NCI-H524 (cell line): Measurements from ENCODE around the gene JMJD6.
"Not testable (repeated sequence)": the region's sequence is repeated elsewhere in the genome, so short reads cannot be mapped to it uniquely, and the experiment has no call there.

Experiments
- DNase-seq, 2 experiments: peaks; one replicate each; lab custom pipeline; 2025; lab: John Stamatoyannopoulos, UW

The JMJD6 gene

DNA sequence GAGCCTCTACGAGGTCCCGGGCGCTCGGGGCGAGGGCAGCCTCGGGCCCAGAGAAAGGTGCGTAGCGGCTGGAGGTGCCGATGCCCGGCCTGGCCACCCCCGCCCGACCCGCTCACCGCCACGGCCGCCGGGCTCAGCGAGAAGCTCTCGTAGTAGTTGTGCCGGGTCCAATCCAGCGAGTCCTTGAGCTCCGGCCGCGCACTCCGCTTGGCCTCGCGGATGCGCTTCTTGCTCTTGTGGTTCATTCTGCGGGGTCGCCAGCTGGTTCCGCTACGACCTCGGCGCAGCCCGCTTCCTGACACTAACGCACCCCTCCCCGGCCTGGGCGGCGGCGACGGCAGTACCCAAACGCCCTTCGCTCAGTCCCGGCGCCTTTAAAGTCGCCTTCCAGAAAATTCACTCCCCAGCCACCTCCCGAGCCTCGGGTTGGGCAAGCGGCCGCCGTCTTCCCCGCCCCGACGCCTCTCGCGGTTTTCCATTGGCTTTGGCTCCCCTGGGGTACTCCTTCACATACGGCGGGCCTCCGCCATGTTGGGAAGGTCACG is at the start of gene JMJD6:
TSS of gene JMJD6 (minus strand) at position 376 of the 545 bp plus-strand sequence. CDS start at position 245, 131 bp downstream.
- peak; percentile 99 for DNase-seq

DNA sequence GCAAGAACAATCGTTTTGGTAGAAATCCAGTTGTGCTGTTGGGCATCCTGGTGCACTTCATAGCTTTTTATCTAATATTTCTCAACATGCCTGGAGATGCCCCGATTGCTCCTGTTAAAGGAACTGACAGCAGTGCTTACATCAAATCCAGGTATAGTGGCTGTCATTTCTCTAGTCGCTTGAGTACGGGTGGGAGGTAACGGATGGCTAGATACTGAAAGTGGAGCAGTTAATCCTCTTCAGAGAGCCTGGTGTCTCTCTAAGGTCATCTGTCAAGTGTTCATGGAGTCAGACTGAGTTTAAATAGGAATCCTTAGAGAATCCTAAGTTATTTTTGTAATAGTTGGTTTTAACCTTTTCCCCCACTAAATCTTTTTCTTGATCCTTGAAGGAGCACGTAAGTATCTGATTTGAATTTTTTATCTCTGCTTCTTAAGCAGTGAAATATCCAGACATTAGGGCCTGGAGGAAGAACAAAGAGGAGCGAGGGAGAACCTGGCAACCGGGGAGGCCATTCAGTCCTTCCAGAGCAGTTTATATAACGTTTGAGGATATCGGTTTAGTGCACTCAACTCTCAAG is 48.7 kb upstream of the JMJD6 start:
- DNase-seq, result peak in 1 of 2 experiments; percentile 26

DNA sequence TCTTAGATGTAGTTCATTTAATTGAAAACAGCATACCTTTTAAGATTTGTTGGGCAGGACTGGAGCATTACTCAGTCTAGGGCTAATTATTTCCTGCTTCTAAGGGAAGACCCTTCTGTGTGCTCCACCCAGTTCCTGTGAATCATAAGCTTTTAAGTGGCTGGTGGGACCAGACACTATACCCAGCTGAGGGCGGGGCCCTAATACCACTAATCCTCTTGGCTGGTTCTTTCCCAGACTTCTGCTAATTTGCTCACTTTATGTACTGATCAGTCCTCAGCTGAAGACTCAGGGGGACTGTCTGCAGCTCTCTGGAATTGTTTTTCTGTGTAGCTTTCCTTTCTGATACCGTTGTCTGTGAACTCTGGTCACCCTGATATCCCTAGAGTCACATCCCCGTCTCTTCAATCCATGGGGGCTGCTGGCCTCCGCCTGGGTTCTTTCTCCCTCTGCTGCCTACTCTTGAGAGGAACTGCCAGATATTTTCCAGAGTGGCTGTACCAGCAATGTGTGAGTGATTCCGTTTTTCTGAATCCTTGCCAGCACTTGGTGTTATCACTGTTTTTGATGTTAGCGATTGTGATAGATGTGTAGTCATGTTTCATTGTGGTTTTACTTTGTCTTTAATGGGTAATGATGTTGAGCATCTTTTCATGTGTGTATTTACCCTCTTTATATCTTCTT is 46.6 kb upstream of the JMJD6 start:
- peak; percentile 96 to 97 for DNase-seq

GRCh38 chr17:76758570-76758969 is 32.2 kb upstream of the JMJD6 start:
- DNase-seq, result no peak

DNA sequence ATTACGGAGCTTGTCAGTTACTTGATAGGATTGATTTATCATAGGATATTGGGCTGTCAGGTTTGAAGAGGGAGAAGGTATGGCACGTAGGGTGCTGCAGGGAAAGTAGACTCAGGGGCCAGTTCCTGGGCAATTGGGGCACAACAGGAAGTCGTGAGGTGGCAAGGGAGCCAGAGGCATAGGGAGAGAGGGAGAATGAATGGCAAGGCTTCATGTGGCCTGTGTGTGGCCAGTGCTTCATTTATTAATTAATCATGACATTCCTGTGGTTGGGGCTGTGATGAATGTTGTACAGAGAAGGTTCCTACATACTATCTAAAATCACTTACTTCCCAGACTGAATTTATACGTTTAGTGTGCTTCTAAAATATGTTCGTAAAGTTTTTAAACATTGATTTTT is 30.9 kb upstream of the JMJD6 start:
- DNase-seq, result no peak

- peak; percentile 30 to 71 for DNase-seq
These were observed 28.9 kb upstream of the JMJD6 start for GRCh38 chr17:76755285-76755684.

- no peak for DNase-seq
These were observed 26.9 kb upstream of the JMJD6 start for GRCh38 chr17:76753061-76753961.

DNA sequence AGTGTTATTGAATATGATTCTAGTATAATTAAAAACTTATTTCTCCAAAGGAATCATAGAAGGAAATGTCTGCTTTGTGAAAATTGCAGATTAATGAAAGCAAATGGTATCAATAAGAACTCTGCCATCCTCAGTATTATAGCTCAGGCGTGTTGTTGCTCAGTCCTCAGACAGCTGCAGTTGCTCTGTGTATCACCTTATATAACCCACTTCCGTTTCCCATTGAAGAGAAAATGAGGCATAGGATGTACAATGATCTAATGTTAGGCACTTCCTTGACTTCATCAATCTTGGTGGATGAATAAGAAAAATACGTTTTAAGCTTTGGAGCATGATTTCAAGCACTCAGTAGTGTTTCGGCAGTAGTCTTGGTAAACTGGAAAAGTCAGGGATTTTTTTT is 25.6 kb upstream of the JMJD6 start:
- DNase-seq, result no peak

DNA sequence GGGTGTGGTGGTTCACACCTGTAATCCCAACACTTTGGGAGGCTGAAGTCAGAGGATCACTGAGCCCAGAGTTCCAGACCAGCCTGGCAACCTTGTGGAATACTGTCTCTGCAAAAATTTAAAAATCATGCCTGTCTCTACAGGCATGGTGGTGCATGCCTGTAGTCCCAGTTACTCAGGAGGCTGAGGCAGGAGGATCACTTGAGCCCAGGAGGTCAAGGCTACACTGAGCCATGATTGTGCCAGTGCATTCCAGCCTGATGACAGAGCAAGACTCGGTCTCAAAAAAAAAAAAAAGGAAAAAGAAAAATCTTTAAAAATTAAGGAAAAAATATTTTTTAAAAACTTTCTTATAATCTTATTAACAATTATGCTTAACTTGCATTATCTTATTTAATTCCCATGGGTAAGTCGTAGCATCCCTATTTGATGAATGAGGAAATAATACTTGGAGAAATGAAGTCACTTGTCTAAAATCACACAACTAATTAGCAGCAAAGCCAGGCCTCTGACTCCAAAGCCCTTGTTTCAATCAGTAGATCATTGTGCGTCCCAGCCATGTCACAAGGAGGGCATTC is 25.1 kb upstream of the JMJD6 start:
- DNase-seq, result no peak

GRCh38 chr17:76748657-76749056 is 22.3 kb upstream of the JMJD6 start:
- DNase-seq, result no peak

DNA sequence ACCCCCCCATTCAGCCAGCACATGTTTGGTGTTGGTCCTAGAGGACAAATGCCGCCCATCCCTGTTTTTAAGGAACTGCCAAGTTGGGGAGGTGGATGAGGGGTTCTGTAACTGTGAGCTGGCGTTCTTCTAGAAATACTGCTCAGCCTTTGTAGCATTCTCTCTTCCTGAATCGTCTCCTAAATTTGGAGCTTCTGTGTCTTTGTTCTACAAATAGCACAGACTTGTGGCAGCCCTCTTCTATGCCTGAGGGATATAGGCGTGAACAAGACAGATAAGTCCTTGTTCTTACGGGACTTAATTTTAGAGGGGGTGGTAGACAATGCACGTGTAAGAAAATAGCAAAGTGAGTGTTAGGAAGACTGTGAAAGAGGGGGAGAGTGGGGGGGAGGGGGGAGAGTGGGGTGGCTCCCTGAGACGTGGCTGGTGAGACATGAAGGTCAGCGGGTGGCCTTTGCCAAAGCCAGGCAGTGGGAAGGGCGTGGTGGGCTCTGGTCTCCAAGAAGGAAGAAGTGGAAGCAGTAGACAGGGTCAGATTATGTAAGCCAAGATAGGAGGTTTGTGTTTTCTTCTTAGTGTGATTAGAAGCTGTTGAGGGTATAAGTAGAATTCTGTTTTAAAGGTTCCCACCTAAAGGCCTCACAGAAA is 21.4 kb upstream of the JMJD6 start:
- DNase-seq, result no peak

- not testable (repeated sequence) for DNase-seq
These were observed 19.4 kb upstream of the JMJD6 start for GRCh38 chr17:76745785-76746184.

- DNase-seq, result no peak
These were observed 18.3 kb upstream of the JMJD6 start for GRCh38 chr17:76744747-76745146.

DNA sequence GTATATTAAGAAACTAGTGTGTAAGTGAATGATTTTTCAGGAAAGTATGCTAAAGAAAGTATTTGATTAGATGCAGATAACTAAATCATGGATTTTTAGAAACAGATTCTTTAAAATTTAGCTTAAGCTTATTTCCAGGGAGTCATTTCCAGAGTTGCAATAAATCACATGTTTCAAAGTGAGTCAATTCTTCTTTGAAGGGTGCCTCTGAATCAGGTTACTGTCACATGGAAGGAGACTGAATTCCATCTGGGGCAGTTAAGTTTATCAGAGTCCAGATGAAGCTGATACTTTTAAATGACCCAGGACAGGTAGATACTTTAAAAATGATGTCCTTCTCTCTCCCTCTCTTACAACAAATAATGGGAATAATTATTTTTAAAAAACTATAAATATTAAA is 16.6 kb upstream of the JMJD6 start:
- DNase-seq, result no peak

GRCh38 chr17:76740329-76741118 is 14.1 kb upstream of the JMJD6 start:
- DNase-seq, result no peak

DNA sequence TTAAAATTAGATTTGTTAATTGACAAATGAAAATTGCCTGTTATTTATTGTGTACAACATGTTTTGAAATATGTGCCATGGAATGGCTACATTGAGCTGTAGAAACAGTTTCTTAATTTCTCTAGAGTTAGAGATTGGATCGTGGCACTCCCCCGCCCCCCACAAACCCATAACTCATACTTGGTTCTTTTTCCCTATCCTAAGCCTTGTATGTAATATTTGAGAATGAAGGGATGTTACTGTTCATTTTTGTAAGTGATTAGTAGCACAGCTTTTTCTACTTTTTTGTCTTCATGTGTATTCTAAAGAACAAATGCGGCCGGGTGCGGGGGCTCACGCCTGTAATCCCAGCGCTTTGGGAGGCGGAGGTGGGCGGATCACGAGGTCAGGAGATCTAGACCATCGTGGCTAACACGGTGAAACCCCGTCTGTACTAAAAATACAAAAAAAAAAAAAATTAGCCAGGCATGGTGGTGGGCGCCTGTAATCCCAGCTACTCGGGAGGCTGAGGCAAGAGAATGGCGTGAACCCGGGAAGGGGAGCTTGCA is 13.2 kb upstream of the JMJD6 start:
- DNase-seq, result not testable (repeated sequence)

DNA sequence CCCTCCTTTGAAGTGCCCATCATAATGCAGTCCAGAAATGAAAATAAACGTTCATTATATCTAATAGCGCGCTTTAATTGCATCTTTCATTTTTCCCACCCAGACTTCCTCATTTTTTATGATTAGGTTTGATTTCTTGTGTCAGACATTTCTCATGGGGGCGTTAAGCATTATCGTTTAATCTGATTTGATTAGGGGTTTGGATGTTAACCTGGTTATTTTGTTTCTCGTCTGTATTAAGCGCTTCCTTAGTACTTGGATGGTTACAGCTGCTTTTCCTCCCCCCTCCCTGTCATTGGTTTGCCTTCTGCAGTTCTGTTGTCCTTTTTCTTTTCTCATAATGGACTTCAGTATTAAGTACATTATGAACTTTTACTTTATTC is 12.1 kb upstream of the JMJD6 start:
- DNase-seq, result peak in 1 of 2 experiments; percentile 41

- peak; percentile 99 for DNase-seq
These were observed 11.5 kb upstream of the JMJD6 start, which contains the start of gene MFSD11 for GRCh38 chr17:76737676-76738467. Gene MFSD11 (plus strand): TSS chr17:76738119. CDS start chr17:76738353, 234 bp downstream.

- peak; percentile 100 for DNase-seq
These were observed 10.8 kb upstream of the JMJD6 start, which contains the start of gene SRSF2 for GRCh38 chr17:76737082-76737675. Gene SRSF2 (minus strand): TSS chr17:76737331. CDS start chr17:76737160, 171 bp downstream.
